OCI-LY7 (cell line): ENCODE measurements around the gene SLC4A1AP. TPM values are rescaled to one million over a fixed set of nuclear protein-coding genes. Genes with fewer than 3 reads are reported as not detected.

Experiments used
- BruUV-seq: library from RNA; stranded (reverse); fragments of 400-500 nt; replicated peaks from 2 replicates; lab custom pipeline; 2021; lab: Mats Ljungman, UMichigan
- CTCF ChIA-PET: fragments of 300-600 bp; sonication (Branson Sonifier 250); formaldehyde crosslinking; loops from one replicate; lab custom pipeline; 2022; ENCODE audit warnings: antibody characterized with exemption; ENCODE audit not compliant: unreplicated experiment; lab: Charles Lee
- POLR2A ChIA-PET: fragments of 300-600 bp; sonication (Branson Sonifier 250); formaldehyde crosslinking; loops from one replicate; lab custom pipeline; 2022; ENCODE audit warnings: antibody characterized with exemption; lab: Charles Lee
- DNase-seq: peaks from one replicate; pipeline ENCODE4 v3.0.0-alpha.2; 2015; ENCODE audit warnings: low spot score
- H2AFZ ChIP-seq: fragments of 200-600 bp; sonication (generic), shearing (Covaris generic); 2 replicates; pipeline ENCODE4 v1.6.1; 2014; ENCODE audit warnings: mild to moderate bottlenecking, antibody characterized with exemption, low read length, moderate library complexity
- H3K27ac ChIP-seq: fragments of 200-600 bp; sonication (generic); 2 replicates; pipeline ENCODE4 v1.5.1; 2014; ENCODE audit warnings: mixed run types, low read depth, mild to moderate bottlenecking, moderate library complexity, low read length, inconsistent platforms; ENCODE audit not compliant: poor library complexity, severe bottlenecking
- H3K36me3 ChIP-seq: fragments of 200-600 bp; sonication (generic); 2 replicates; pipeline ENCODE4 v1.6.1; 2014; ENCODE audit warnings: mild to moderate bottlenecking, antibody characterized with exemption, low read length, moderate library complexity, mixed read lengths; ENCODE audit not compliant: insufficient read depth
- H3K4me1 ChIP-seq: fragments of 200-600 bp; sonication (generic); 2 replicates; pipeline ENCODE4 v1.5.1; 2014; ENCODE audit warnings: mild to moderate bottlenecking, low read length; ENCODE audit not compliant: insufficient read depth, poor library complexity, severe bottlenecking
- H3K4me2 ChIP-seq: fragments of 200-600 bp; sonication (generic); 2 replicates; pipeline ENCODE4 v1.6.1; 2014; ENCODE audit warnings: mild to moderate bottlenecking, low read length
- H3K4me3 ChIP-seq: fragments of 200-600 bp; sonication (generic); 2 replicates; pipeline ENCODE4 v1.5.1; 2014; ENCODE audit warnings: mild to moderate bottlenecking, low read depth, low read length; ENCODE audit not compliant: poor library complexity, severe bottlenecking
- H3K79me2 ChIP-seq: fragments of 200-600 bp; sonication (generic); 2 replicates; pipeline ENCODE4 v1.6.1; 2016; ENCODE audit warnings: low read depth, mild to moderate bottlenecking, low read length, moderate library complexity, mixed read lengths; ENCODE audit not compliant: insufficient read depth
- H3K9me2 ChIP-seq: fragments of 200-600 bp; sonication (generic); 2 replicates; pipeline ENCODE4 v1.6.1; 2016; ENCODE audit warnings: mild to moderate bottlenecking, low read length, mixed read lengths; ENCODE audit not compliant: insufficient read depth
- H3K9me3 ChIP-seq: fragments of 200-600 bp; sonication (generic); 2 replicates; pipeline ENCODE4 v1.6.1; 2014; ENCODE audit warnings: mild to moderate bottlenecking, mixed run types, low read length, mixed read lengths
- H4K20me1 ChIP-seq: fragments of 200-600 bp; sonication (generic); 2 replicates; pipeline ENCODE4 v1.6.1; 2014; ENCODE audit warnings: mild to moderate bottlenecking, antibody characterized with exemption, low read length, moderate library complexity, mixed read lengths; ENCODE audit not compliant: insufficient read depth
- EZH2phosphoT487 ChIP-seq: fragments of 200-600 bp; sonication (generic); IDR thresholded peaks from 2 replicates; pipeline ENCODE4 v1.6.1; 2018; ENCODE audit warnings: low read depth, borderline replicate concordance, mild to moderate bottlenecking, mixed run types, antibody characterized with exemption, low read length, moderate library complexity, mixed read lengths
- intact Hi-C: fragments of 100-400 bp; cut with micrococcal nuclease; formaldehyde crosslinking; loops from one replicate; pipeline ENCODE4 v1.10.0; 2022; ENCODE audit not compliant: unreplicated experiment
- total RNA-seq, 2 experiments: library from RNA; depleted of rRNA in 1 of 2; stranded (reverse); fragments of >200 nt in 1 of 2; shearing (Covaris generic) in 1 of 2; gene quantifications; 2 replicates each; pipeline ENCODE4 v1.2.3, GENCODE V29; 2014 to 2022
- TF ChIP-seq, protein P1 (sequence below): fragments of 200-600 bp; sonication (generic); conservative IDR thresholded peaks from 2 replicates; pipeline ENCODE4 v1.5.1; 2014; ENCODE audit warnings: mild to moderate bottlenecking, antibody characterized with exemption, low read length, moderate library complexity, mixed read lengths

The SLC4A1AP gene
- total RNA-seq, 2 experiments from 2014 or later = 26.2 to 27.9 TPM

DNA sequence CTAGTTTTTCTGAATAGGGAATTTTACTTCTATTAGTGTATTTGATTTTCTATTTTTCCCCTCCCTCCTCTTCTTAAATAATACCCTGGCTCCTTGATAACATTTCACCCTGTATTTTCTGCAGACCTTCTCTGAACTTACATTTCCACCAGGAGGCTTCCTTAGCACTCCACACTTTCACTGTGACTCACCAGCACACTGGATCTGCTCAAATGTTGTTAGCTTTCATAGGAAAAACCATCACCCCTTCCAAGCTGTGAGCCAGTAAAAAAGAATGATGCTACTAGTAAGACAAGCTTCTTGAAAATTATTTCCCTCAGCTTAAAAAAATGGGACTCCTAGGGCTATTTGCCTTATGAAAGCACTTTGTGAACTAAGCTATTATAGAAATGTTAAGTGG, 16.4 kb upstream of the SLC4A1AP start:
- H3K4me1 ChIP-seq = no peaks in the 10 kb centered on the region
- peaks cover 84% of the 10 kb centered on the region for H3K36me3 ChIP-seq
- no peak for TF ChIP-seq EZH2phosphoT487
- TF ChIP-seq, protein P1, sequence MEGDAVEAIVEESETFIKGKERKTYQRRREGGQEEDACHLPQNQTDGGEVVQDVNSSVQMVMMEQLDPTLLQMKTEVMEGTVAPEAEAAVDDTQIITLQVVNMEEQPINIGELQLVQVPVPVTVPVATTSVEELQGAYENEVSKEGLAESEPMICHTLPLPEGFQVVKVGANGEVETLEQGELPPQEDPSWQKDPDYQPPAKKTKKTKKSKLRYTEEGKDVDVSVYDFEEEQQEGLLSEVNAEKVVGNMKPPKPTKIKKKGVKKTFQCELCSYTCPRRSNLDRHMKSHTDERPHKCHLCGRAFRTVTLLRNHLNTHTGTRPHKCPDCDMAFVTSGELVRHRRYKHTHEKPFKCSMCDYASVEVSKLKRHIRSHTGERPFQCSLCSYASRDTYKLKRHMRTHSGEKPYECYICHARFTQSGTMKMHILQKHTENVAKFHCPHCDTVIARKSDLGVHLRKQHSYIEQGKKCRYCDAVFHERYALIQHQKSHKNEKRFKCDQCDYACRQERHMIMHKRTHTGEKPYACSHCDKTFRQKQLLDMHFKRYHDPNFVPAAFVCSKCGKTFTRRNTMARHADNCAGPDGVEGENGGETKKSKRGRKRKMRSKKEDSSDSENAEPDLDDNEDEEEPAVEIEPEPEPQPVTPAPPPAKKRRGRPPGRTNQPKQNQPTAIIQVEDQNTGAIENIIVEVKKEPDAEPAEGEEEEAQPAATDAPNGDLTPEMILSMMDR = no peak
- H3K4me2 ChIP-seq = no peak overlapping the region
- no peak overlapping the region for H2AFZ ChIP-seq
- no TSS peak for BruUV-seq
- no peak for DNase-seq
- H4K20me1 ChIP-seq = no peaks in the 10 kb centered on the region
- POLR2A ChIA-PET = interaction anchor here (0.6 to 1.4 kb wide), 3 partner anchors 12 to 1054 kb away, joined by 3 to 4 read pairs (median 3); no protein-coding TSS in a partner anchor
- intact Hi-C loops = no loop called here
- H3K27ac ChIP-seq = no peak overlapping the region
- no peaks in the 10 kb centered on the region for H3K9me2 ChIP-seq
- H3K4me3 ChIP-seq = no peak overlapping the region
- H3K79me2 ChIP-seq = no peaks in the 10 kb centered on the region
- no peaks in the 10 kb centered on the region for H3K9me3 ChIP-seq
- CTCF ChIA-PET = no interaction called here

DNA sequence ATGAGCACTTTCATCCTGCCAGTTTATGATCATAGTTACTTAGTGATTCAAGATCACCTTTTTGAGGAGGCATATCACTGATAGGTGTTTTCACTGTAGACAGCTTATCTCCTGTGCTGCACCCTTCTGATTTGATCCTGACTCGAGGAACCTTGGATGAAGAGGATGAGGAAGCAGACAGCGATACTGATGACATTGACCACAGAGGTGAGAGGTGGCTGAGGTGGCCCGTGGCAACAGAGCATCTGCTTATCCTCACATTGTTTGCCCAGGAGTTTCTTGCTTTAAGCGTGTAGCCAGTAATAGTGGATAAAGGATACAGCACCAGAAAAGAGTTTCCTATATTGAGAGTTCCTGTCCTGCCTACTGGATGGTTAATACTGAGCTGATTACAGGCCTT, 16.0 kb upstream of the SLC4A1AP start:
- no TSS peak for BruUV-seq
- Histone ChIP-seq H2AFZ (no peak overlapping the region), H3K4me3 (no peak overlapping the region), H3K4me2 (no peak overlapping the region), H3K79me2 (no peaks in the 10 kb centered on the region), H3K4me1 (no peaks in the 10 kb centered on the region), H3K9me3 (no peaks in the 10 kb centered on the region), H4K20me1 (no peaks in the 10 kb centered on the region), H3K36me3 (peaks cover 86% of the 10 kb centered on the region), H3K9me2 (no peaks in the 10 kb centered on the region), H3K27ac (no peak overlapping the region)
- CTCF ChIA-PET = no interaction called here
- intact Hi-C loops = no loop called here
- no peak for TF ChIP-seq EZH2phosphoT487
- POLR2A ChIA-PET = interaction anchor here (0.7 to 1.5 kb wide), 2 partner anchors 9 to 24 kb away, joined by 4 read pairs; no protein-coding TSS in a partner anchor
- no peak for DNase-seq

DNA sequence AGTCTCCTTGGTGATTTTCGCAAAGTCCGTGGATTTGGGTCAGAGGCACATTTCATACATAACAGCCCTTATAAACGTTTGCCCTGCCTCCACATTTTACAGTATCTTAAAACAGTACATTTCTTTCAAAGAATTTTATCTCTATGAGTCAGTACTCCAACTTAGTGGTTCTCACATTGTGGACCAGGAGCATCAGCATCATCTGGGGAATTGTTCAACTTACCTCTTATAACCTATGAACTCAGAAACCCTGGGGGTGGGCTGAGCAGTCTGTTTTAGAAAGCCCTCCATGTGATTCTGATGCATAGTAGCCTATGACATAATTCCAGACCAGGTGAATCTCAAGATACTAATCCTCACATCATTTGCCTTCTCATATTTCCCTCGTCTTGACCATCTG, 12.6 kb upstream of the SLC4A1AP start:
- H3K4me2 ChIP-seq = no peak overlapping the region
- no peak overlapping the region for H3K27ac ChIP-seq
- H2AFZ ChIP-seq = no peak overlapping the region
- H3K36me3 ChIP-seq = peaks cover 97% of the 10 kb centered on the region
- TSS peak; percentile 8 for BruUV-seq
- no peak overlapping the region for H3K4me3 ChIP-seq
- POLR2A ChIA-PET = interaction anchor here (0.6 to 1.3 kb wide), 2 partner anchors 10 to 419 kb away, joined by 3 to 4 read pairs; no protein-coding TSS in a partner anchor
- CTCF ChIA-PET = no interaction called here
- no peak for DNase-seq
- H3K9me2 ChIP-seq = no peaks in the 10 kb centered on the region
- TF ChIP-seq EZH2phosphoT487 = no peak
- TF ChIP-seq, protein P1 = no peak
- H3K4me1 ChIP-seq = peaks cover 7% of the 10 kb centered on the region
- H3K79me2 ChIP-seq = no peaks in the 10 kb centered on the region
- intact Hi-C loops = no loop called here
- no peaks in the 10 kb centered on the region for H4K20me1 ChIP-seq
- no peaks in the 10 kb centered on the region for H3K9me3 ChIP-seq
